Stomach (tissue), 9 donors: ENCODE measurements around the gene SSTR3. TPM values are rescaled to one million over a fixed set of nuclear protein-coding genes. Genes with fewer than 3 reads are reported as not detected.

Source experiments
- DNase-seq, 2 donors: peaks; one replicate each; pipeline versions ENCODE4 v3.0.0 to v3.0.0-alpha.2; 2013 to 2019
- H3K27ac ChIP-seq, 5 donors: fragments of 200-600 bp in 4 of 5; sonication (generic) in 4 of 5; one replicate each; pipeline ENCODE4 v1.5.1; 2013 to 2019; ENCODE audit warnings: mild to moderate bottlenecking in 1 of 5, moderate library complexity in 1 of 5
- H3K27me3 ChIP-seq, 3 donors: fragments of 200-600 bp; sonication (generic); one replicate each; pipeline ENCODE4 v1.5.1; 2017 to 2019; ENCODE audit warnings: mixed run types in 1 of 3
- H3K36me3 ChIP-seq, 4 donors: fragments of 200-600 bp; sonication (generic); 1 replicate in 3 of 4; 2 replicates in 1 of 4; pipeline ENCODE4 v1.5.1; 2016 to 2019
- H3K4me1 ChIP-seq, 4 donors: fragments of 200-600 bp; sonication (generic); one replicate each; pipeline ENCODE4 v1.5.1; 2016 to 2019
- H3K4me3 ChIP-seq, 4 donors: fragments of 200-600 bp; sonication (generic) in 3 of 4; one replicate each; pipeline ENCODE4 v1.5.1; 2016 to 2019; ENCODE audit warnings: mild to moderate bottlenecking in 1 of 4
- H3K9me3 ChIP-seq, 4 donors: fragments of 200-600 bp; sonication (generic); one replicate each; pipeline ENCODE4 v1.5.1; 2016 to 2019
- EP300 ChIP-seq: sonication (generic); formaldehyde crosslinking; IDR thresholded peaks from one replicate; pipeline ENCODE4 v1.6.1; 2017; ENCODE audit warnings: antibody characterized with exemption
- POLR2A ChIP-seq, 4 donors: fragments of 450-650 bp; IDR thresholded peaks; one replicate each; pipeline ENCODE4 v1.6.1; 2016; ENCODE audit warnings: antibody characterized with exemption in 4 of 4, control low read depth in 2 of 4, mild to moderate bottlenecking in 1 of 4, moderate library complexity in 1 of 4
- POLR2AphosphoS5 ChIP-seq, 3 donors: sonication (generic); formaldehyde crosslinking; IDR thresholded peaks; one replicate each; pipeline ENCODE4 v1.6.1; 2016; ENCODE audit warnings: antibody characterized with exemption in 3 of 3
- WGBS, 5 donors: extraction: QIAGEN DNeasy Blood & Tissue Kit in 3 of 5; methylation state at CpG; one replicate each; pipeline versions ENCODE4 v1.1.5 to v1.1.7; 2013 to 2018; 5-methylcytosine and 5-hydroxymethylcytosine counted together
- intact Hi-C: fragments of 100-400 bp; cut with DNase I; formaldehyde crosslinking; loops from one replicate; pipeline ENCODE4 v1.15.1; 2023; ENCODE audit warnings: low total_unique reads
- polyA plus RNA-seq, 3 donors: library from polyadenylated mRNA; stranded (reverse); fragments of 200-250 nt; gene quantifications; one replicate each; pipeline ENCODE4 v1.2.3, GENCODE V29; 2013
- total RNA-seq, 5 donors: library from RNA; depleted of rRNA; stranded (reverse); fragments of >200 nt; gene quantifications; one replicate each; pipeline versions ENCODE4 v1.1.0 to v1.2.3, GENCODE V29; 2014 to 2016
- TF ChIP-seq, protein P1 (sequence below), 7 experiments: fragments of 450-650 bp in 4 of 7; fragments of 200-600 bp in 3 of 7; sonication (generic) in 3 of 7; IDR thresholded peaks; one replicate each; pipeline ENCODE4 v1.5.1; 2016 to 2019; ENCODE audit warnings: antibody characterized with exemption in 7 of 7, control low read depth in 2 of 7, mild to moderate bottlenecking in 1 of 7
- donor health status: healthy with polysubstance abuse.
- donor health status: Bipolar disorder and iron deficiency.
- donor health status: healthy.

SSTR3 gene
- total and polyA plus RNA-seq, 8 donors: 0.05 to 0.37 (median 0.12) TPM; not detected in 5

DNA sequence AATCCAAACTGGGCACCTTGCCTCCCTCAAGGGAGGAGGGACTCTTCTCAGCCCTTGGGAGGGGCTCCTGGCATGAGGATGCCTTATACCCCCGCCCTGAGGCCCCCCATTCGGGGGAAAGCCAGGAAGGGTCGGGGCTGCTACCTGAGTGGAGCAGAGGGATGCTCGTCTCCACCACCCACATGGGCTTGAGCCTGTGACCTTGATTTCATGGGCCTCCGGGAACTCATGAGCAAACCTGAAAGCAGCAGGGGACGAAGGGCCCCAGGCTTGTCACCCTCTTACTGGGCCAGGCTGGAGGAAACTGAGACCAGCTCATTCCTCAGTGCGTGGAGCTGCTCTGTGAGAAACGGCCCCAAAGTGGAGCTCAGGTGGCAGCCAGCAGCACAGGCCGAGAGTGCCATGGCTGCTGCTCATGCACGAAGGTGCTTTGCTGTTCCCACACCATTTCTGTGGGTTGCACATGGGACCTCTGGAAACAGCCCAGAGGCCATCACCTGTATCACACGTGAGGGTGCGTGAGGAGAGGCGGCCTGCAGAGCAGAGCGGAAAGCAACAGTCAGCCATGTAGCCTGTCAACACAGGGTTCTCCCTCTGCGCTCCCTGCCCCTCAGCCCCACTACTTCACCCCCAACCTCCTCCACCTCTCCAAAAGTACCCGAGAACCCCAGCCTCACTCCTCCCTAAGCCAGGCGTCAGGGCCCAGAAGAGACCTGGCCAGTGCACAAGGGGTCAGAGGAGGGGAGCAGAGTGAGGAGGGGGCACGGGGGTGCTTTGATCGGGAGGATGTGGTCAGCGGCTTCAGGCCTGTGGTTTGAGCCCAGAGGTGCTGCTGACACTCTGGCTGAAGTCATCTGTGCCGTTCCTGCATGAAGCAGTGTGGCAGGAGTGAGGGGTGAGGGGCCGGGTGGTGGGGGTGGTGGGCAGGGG lies 48.4 kb downstream of the SSTR3 start:
- H3K9me3 ChIP-seq: peaks cover 0 to 5% (median 2%) of the 10 kb centered on the region in 4 donors
- peak overlapping the region in 3 of 5 donors; percentile 13 to 56 (median 39) for H3K27ac ChIP-seq
- intact Hi-C loops: loop anchor here (5.0 kb wide), 1 partner anchor 38 kb away; no protein-coding TSS in a partner anchor
- WGBS, 5 donors: 75 to 84% (median 81%) methylated on average over 9 to 22 of the region's 22 CpGs
- H3K4me3 ChIP-seq: no peak overlapping the region
- H3K4me1 ChIP-seq: peaks cover 18 to 31% (median 27%) of the 10 kb centered on the region in 4 donors
- H3K36me3 ChIP-seq: no peaks in the 10 kb centered on the region
- H3K27me3 ChIP-seq: peaks cover 0 to 8% (median 0%) of the 10 kb centered on the region in 3 donors
- DNase-seq: no peak
- TF ChIP-seq POLR2A (IDR thresholded peaks at IDR 0.05) (no peak), EP300 (no peak), POLR2AphosphoS5 (IDR thresholded peaks at IDR 0.05) (no peak)
- TF ChIP-seq, protein P1, sequence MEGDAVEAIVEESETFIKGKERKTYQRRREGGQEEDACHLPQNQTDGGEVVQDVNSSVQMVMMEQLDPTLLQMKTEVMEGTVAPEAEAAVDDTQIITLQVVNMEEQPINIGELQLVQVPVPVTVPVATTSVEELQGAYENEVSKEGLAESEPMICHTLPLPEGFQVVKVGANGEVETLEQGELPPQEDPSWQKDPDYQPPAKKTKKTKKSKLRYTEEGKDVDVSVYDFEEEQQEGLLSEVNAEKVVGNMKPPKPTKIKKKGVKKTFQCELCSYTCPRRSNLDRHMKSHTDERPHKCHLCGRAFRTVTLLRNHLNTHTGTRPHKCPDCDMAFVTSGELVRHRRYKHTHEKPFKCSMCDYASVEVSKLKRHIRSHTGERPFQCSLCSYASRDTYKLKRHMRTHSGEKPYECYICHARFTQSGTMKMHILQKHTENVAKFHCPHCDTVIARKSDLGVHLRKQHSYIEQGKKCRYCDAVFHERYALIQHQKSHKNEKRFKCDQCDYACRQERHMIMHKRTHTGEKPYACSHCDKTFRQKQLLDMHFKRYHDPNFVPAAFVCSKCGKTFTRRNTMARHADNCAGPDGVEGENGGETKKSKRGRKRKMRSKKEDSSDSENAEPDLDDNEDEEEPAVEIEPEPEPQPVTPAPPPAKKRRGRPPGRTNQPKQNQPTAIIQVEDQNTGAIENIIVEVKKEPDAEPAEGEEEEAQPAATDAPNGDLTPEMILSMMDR (IDR thresholded peaks at IDR 0.05): no peak

DNA sequence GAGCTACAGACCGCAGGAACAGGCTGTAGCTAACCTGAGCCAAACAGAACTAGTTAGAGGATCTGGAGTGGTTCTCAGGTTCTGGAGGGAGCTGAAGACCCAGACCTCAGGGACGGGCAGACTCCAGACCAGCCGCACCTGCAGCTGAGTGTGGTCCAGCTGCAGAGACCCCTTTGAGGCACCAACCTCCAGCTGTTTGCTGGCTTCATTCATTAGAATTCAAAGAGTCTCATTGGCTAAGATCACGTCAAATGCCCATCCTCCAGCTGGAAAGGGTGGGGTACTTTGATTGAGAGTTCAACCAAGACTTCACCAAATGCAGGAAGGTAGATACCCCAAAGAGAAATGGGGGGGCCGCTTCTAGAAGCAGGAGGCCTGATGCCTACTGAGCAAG lies 49.2 kb downstream of the SSTR3 start:
- WGBS, 5 donors: 71 to 90% (median 85%) methylated on average over 5 of the region's 5 CpGs
- H3K36me3 ChIP-seq: no peaks in the 10 kb centered on the region
- no peak for DNase-seq
- no peak overlapping the region for H3K4me3 ChIP-seq
- TF ChIP-seq POLR2AphosphoS5 (IDR thresholded peaks at IDR 0.05) (no peak), EP300 (no peak), POLR2A (IDR thresholded peaks at IDR 0.05) (no peak)
- TF ChIP-seq, protein P1 (IDR thresholded peaks at IDR 0.05): no peak
- peak overlapping the region in 3 of 5 donors; percentile 29 to 50 (median 39) for H3K27ac ChIP-seq
- peaks cover 16 to 24% (median 22%) of the 10 kb centered on the region in 4 donors for H3K4me1 ChIP-seq
- H3K27me3 ChIP-seq: peaks cover 0 to 8% (median 0%) of the 10 kb centered on the region in 3 donors
- H3K9me3 ChIP-seq: peaks cover 0 to 5% (median 2%) of the 10 kb centered on the region in 4 donors
- intact Hi-C loops: loop anchor here (5.0 kb wide), 1 partner anchor 39 kb away; no protein-coding TSS in a partner anchor

DNA sequence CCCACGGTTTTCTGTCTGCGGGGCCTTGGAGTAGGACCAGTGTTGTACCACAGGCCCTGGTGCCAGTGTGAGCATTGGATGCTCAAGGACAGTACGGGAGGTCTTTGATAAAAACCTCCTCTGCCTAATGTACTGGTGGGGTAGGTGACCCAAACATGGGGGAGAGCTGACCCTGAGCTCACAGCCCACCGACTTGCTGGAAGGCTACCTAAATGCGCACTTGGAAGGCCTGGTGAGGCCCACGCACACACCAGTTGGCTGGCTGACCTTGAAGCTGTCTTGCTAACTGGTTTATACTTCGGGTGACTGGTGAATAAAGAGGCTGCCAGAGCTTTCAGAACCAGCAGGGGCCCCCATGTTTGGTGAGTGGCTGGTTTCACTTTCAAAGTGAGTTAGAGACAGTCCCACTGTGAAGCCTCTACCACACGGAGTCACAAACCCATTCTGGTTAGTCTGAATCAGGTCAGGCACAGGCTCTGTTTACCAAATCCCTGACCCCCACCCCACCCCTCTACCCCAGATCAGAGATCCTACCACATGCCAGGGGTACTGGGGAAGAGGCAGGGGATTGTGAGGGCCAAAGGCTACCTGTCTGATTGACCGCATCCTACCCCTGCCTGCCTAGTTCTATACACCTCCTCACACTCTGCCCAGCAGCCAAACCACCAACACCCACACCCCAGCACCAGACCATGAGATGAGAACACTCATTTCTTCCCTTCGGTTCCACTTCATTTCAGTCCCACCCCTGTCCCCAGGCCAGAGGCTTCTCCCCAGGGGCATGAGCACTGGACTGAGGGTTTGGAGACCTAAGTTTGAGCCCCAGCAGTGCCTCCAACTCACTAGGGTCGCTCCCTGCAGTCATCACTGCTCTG lies 49.8 kb downstream of the SSTR3 start:
- WGBS, 5 donors: 62 to 82% (median 69%) methylated on average over 10 to 11 of the region's 11 CpGs
- TF ChIP-seq, protein P1 (IDR thresholded peaks at IDR 0.05): peak in 1 of 7 experiments; percentile 6
- TF ChIP-seq POLR2A (IDR thresholded peaks at IDR 0.05): no peak
- no peaks in the 10 kb centered on the region for H3K36me3 ChIP-seq
- DNase-seq: peak in 1 of 2 donors; percentile 49
- no peak overlapping the region for H3K4me3 ChIP-seq
- peaks cover 0 to 5% (median 2%) of the 10 kb centered on the region in 4 donors for H3K9me3 ChIP-seq
- H3K4me1 ChIP-seq: peaks cover 10 to 18% (median 15%) of the 10 kb centered on the region in 4 donors
- H3K27ac ChIP-seq: peak overlapping the region; percentile 5 to 50 (median 29)
- peaks cover 0 to 8% (median 0%) of the 10 kb centered on the region in 3 donors for H3K27me3 ChIP-seq
- intact Hi-C loops: loop anchor here (5.0 kb wide), 1 partner anchor 40 kb away; no protein-coding TSS in a partner anchor

DNA sequence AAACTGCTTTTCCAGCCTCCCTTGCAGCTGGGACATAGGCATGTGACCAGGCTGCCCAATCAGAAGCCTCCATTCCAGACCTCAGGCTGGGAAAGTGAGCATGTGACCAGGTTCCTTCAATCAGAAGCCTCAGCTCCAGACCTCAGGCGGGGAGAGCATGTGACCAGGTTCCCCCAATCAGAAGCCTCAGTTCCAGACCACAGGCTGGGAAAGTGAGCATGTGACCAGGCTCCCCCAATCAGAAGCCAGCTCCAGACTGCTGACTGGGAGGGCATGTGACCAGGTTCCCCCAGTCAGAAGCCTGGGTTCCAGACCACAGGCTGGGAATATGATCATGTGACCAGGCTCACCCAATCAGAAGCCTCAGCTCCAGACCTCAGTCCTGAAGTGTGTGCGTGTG lies 50.8 kb downstream of the SSTR3 start:
- intact Hi-C loops: loop anchor here (5.0 kb wide), 1 partner anchor 41 kb away; no protein-coding TSS in a partner anchor
- 92 to 100% (median 99%) methylated on average over 1 to 2 of the region's 2 CpGs for WGBS, 5 donors
- Histone ChIP-seq H3K36me3 (no peaks in the 10 kb centered on the region), H3K4me1 (peaks cover 1 to 8% (median 5%) of the 10 kb centered on the region in 4 donors), H3K4me3 (no peak overlapping the region), H3K9me3 (peaks cover 0 to 5% (median 2%) of the 10 kb centered on the region in 4 donors), H3K27me3 (peaks cover 0 to 15% (median 0%) of the 10 kb centered on the region in 3 donors), H3K27ac (no peak overlapping the region)
- TF ChIP-seq, protein P1 (IDR thresholded peaks at IDR 0.05): no peak
- no peak for TF ChIP-seq POLR2A (IDR thresholded peaks at IDR 0.05)
- TF ChIP-seq EP300: no peak
- no peak for TF ChIP-seq POLR2AphosphoS5 (IDR thresholded peaks at IDR 0.05)
- DNase-seq: no peak
